AG09309 (cell line): ENCODE results near the gene ACACB.

Source experiments
- DNase-seq: peaks from one replicate; pipeline ENCODE4 v3.0.0-alpha.2; 2010; ENCODE audit warnings: low read depth
- H3K4me3 ChIP-seq: 2 replicates; pipeline ENCODE4 v1.5.1; 2011; ENCODE audit warnings: mild to moderate bottlenecking, low read depth, low read length, moderate library complexity; ENCODE audit not compliant: control insufficient read depth
- TF ChIP-seq, protein P1 (sequence below): IDR thresholded peaks from 2 replicates; pipeline ENCODE4 v1.5.1; 2011; ENCODE audit warnings: mild to moderate bottlenecking, low read depth, low read length, inconsistent platforms; ENCODE audit not compliant: insufficient read depth, control insufficient read depth; ENCODE audit errors: missing control alignments

ACACB gene

DNA sequence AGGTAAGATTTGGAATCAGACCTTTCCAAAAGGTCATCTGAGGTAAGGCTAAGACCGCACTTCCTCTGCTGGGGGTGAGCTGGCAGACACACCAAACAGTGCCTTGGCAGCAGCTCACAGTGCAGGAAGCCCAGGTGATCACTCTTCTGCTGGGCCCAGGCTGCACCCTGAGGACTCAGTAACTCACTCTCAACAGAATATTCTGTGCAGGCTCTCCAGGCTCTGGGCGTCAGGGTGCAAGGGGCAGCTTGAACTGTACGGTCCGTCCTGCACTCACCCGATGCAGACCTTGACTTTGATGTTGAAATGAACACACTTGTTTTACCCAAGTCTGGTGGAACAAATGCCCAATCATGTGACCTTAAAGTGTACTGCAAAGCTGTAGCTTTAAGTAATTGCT lies 29.1 kb upstream of the ACACB start:
- TF ChIP-seq, protein P1, sequence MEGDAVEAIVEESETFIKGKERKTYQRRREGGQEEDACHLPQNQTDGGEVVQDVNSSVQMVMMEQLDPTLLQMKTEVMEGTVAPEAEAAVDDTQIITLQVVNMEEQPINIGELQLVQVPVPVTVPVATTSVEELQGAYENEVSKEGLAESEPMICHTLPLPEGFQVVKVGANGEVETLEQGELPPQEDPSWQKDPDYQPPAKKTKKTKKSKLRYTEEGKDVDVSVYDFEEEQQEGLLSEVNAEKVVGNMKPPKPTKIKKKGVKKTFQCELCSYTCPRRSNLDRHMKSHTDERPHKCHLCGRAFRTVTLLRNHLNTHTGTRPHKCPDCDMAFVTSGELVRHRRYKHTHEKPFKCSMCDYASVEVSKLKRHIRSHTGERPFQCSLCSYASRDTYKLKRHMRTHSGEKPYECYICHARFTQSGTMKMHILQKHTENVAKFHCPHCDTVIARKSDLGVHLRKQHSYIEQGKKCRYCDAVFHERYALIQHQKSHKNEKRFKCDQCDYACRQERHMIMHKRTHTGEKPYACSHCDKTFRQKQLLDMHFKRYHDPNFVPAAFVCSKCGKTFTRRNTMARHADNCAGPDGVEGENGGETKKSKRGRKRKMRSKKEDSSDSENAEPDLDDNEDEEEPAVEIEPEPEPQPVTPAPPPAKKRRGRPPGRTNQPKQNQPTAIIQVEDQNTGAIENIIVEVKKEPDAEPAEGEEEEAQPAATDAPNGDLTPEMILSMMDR, result no peak
- H3K4me3 ChIP-seq, result no peak overlapping the region
- DNase-seq, result no peak

DNA sequence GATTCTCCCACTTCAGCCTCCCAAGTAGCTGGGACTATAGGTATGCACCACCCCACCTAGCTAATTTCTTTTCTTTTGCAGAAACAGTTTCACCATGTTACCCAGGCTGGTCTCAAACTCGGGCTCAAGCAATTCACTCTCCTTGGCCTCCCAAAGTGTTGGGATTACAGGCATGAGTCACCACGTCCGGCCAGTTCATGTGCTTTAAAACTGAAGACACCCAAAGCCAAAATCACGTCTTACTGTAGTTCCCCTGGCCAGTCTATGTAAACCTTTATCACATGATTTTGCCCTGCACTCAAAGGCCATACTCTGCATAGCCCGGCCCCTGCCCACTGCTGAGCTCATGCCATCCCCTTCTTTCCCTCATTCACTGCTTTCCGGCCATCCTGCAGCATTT lies 27.6 kb upstream of the ACACB start:
- TF ChIP-seq, protein P1, result no peak
- no peak for DNase-seq

DNA sequence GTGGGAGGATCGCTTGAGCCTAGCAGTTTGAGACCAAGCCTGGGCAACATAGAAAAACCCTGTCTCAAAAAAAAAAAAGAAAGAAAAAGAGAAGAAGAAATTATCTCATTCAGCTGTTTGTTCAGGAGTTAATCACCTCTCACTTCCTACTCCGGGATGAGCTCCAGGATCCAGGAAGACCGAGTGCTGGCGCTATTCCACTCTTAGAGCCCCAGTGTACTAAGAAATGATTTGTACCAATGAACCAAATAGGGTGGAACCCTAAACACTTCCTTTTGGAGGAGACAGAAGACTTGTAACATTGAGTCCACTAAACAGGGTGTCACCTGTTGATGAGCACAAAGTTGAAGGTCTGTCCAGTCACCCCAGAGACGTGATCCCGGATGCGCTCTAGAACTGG lies 26.7 kb upstream of the ACACB start:
- H3K4me3 ChIP-seq, result no peak overlapping the region
- DNase-seq, result no peak
- TF ChIP-seq, protein P1, result no peak

More for the DNA sequence above, 27.6 kb upstream of the ACACB start:
- no peak overlapping the region for H3K4me3 ChIP-seq

DNA sequence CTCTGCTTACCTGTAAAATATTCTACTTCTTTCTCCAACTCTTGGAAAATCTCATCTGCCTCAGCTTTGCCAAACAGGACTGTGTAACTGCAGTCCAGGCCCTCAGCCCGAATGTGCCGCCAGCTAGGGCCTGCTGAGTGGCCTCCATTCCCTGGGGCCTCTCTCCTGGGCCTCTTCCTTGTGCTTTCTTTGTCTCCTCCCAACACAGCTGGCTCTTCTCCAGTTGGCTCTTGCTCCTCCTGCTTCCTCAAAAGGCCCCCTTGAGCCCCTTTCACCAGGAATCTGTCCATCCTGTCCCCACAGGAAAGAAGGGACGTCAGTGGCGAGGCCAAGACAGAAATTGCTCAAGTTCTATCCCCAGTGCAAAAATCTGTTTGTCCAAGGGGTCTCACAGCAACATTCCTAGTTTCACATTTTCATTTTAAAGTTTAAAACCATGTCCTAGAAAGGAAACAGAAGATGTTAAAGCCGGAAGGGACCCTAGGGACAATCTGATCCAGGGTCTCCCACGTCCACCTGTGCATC lies 23.8 kb upstream of the ACACB start:
- DNase-seq, result no peak
- H3K4me3 ChIP-seq, result peak overlapping the region; percentile 52
- TF ChIP-seq, protein P1, result no peak

DNA sequence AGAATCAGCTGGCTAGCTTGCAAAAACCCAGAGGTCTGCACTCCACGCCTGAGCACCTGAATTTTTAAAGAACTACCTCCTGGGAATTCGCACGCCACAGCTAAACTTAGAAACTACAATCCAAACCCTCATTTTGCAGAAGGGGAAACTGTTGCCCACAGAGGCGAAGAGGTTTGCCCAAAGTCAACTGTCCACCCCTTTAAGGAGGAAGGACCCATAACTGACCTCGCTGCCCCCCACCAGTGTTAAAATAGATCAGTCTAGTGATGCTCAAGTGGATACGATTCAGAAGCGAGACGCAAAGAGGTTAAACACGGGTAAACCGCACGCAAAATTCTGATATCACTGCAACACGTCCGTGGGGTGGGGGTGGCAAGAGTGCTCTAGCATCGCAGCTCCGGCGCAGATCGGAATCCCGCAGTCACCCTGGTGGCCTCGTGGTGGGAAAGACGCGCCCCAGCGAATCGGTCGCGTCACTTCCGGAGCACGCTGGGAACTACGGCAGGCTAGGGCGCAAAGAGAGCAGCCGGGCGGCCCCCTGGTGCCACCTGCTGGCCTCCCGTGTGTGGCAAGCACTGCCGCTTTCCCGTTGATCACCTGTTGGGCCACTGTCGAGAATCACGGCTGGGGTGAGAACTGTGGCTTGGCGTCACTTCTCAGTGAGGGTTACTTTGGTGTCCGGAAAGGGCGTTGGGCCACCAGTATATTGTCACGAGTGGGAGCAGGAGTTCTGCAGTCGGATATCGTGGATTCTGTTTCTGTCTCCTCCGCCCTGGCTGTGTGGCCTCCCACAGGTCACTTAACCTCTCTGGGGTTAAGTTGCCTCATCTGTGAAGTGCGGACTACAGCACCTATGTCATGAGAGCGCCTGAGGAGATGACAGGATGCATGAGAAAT lies 23.1 kb upstream of the ACACB start, which contains the start of gene ALKBH2:
ALKBH2 (minus strand) TSS at position 451 of the 897 bp plus-strand sequence. CDS start 686 bp downstream, outside the sequence.
- peak within 1 kb of the TSS; percentile 52 for H3K4me3 ChIP-seq
- TF ChIP-seq, protein P1, result peak; percentile 99
- DNase-seq, result peak; percentile 54

DNA sequence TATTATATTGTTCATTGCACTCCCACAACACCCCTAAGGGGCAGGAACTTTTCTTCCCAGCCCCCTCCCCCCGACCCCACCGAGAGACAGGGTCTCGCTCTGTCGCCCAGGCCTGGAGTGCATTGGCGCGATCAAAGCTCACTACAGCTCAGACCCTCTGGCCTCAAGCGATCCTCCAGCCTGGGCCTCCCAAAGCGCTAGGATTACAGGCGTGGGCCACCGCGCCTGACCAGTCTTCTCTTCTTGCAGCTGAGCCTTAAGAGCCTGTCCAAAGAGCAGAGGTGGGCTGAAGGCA lies 19.3 kb upstream of the ACACB start:
- DNase-seq, result no peak
- TF ChIP-seq, protein P1, result no peak
- peak overlapping the region; percentile 93 for H3K4me3 ChIP-seq
